HK-2 (cell line): ENCODE results near the gene APRT.
"Not testable (repeated sequence)": the region's sequence is repeated elsewhere in the genome, so short reads cannot be mapped to it uniquely, and the experiment has no call there.

ENCODE experiments used
- DNase-seq: peaks from one replicate; pipeline ENCODE4 v3.0.0-alpha.2; 2018; ENCODE audit not compliant: unreplicated experiment

The APRT gene

GRCh38 chr16:88772871-88773811 is 38.6 kb downstream of the APRT start:
- DNase-seq, result peak; percentile 68

DNA sequence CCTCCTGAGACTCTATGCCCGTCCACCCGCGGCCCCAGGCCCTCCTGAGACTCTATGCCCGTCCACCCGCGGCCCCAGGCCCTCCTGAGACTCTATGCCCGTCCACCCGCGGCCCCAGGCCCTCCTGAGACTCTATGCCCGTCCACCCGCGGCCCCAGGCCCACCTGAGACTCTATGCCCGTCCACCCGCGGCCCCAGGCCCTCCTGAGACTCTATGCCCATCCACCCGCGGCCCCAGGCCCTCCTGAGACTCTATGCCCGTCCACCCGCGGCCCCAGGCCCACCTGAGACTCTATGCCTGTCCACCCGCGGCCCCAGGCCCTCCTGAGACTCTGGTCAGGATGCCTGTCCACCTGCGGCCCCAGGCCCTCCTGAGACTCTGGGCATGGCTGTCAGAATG is 39.9 kb downstream of the APRT start:
- not testable (repeated sequence) for DNase-seq

- DNase-seq, result no peak
Measured at GRCh38 chr16:88771294-88771772, 40.4 kb downstream of the APRT start.

- DNase-seq, result peak; percentile 90
Measured at GRCh38 chr16:88770461-88771293, 41.1 kb downstream of the APRT start.

GRCh38 chr16:88769617-88770460 is 41.9 kb downstream of the APRT start:
- peak; percentile 67 for DNase-seq

- peak; percentile 54 for DNase-seq
Measured at GRCh38 chr16:88768071-88768783, 43.5 kb downstream of the APRT start.

- no peak for DNase-seq
Measured at GRCh38 chr16:88767546-88768070, 44.1 kb downstream of the APRT start.

- DNase-seq, result no peak
Measured at GRCh38 chr16:88766975-88767374, 44.8 kb downstream of the APRT start.

- peak; percentile 87 for DNase-seq
Measured at GRCh38 chr16:88764913-88765349, 46.8 kb downstream of the APRT start.

DNA sequence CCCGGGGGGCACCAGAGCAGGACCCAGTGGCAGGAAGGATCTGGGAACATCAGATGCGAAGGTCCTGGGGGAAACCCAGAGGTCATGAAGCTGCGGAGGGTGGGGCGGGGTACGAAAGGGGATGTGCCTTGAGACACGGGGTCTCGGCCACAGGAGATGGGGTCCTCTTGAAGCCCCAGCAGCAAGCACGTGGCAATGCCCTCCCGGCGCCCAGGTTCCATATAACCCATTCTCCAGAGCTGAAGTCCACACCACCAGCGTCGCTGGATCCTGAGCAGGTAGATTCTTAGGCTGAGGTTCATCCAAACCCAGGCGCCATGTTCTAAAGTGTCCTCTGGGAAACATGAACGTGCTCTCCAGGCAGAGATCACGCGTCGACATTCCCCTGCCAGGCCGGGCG is 47.6 kb downstream of the APRT start:
- DNase-seq, result no peak

DNA sequence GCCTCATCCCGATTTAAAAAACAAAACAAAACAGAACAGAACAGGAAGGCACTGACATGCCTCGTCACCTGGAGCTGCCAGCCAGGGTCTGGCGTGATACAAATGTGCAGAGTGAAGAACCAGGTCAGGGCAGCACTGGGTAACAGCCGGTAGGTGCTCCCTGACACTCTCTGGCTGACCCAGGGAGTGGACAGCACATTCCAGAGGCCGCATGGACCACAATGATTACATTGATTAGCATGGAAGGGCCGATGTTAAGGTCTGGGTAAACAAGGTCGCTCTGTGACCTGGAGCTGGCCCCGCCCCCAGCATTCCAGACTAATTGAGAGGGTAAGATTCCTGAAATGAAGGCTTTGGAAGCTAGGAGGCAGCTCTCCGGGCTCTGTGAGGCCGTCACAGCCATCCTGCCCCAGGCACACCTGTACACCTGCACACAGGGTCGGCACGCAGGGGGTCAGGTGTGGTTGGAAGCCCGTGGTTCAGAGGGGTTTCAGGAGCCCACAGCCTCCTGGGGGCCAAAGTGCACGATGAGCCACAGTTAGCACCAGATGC is 48.1 kb downstream of the APRT start:
- DNase-seq, result no peak

DNA sequence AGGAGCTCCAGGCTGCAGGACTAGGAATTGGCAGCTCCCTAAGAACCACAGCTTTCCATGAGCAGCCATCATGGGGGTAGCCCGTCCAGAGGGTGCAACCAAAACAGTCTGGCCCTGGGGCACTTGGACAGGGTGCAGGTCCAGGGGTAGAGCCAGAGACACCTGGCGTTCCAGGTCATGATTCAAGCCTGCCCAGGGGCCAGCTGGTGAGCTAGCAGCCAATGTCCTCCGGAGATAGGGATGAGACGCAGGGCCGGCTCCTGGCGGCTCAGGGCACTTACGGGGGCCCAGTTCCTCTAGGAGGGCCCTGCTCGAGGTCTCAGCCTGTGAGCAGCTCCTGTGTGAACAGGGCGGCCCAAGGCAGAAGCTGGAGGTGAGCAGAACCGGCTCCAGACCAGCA is 48.8 kb downstream of the APRT start:
- DNase-seq, result no peak

GRCh38 chr16:88762258-88762870 is 49.4 kb downstream of the APRT start:
- DNase-seq, result no peak

DNA sequence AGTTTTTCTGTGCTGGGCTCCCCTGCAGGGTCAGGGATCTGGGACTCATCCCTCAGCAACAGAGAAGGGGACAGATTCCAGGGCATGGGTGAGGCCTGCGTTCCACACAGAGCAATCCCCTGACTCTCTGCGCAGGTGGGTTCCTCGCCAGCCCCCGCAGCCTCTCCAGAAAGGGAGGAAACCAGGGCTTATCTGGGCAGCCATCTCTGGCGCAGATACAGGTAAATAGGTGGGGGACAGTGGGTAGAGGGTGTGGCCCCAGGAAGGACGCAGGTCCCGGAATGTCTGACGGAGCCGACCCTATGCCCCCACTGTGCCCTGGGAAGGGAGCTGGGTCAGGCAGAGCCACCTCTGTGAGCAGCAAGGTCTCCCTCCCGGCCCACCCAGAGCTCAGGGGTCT is 49.9 kb downstream of the APRT start:
- DNase-seq, result no peak

GRCh38 chr16:88761143-88761534 is 50.6 kb downstream of the APRT start:
- DNase-seq, result no peak

GRCh38 chr16:88760424-88761142 is 51.1 kb downstream of the APRT start:
- no peak for DNase-seq

DNA sequence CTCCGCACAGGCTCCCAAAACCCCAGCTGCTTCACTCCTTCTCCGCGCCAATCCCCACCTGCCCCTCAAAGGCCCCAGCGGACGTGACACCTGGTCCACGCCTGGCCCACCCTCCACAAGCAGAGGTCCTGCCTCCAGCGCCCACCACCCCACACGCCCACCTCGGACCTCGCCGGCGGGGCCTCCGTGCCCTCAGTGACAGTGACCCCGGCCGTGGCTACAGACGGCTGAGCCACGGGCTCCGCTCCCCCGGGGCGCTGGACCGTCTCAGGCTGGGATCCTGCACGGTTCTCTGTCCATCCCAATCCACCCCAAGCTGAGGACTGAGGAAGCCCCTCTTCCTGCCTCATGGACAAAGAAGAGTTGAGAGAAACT is 51.8 kb downstream of the APRT start:
- no peak for DNase-seq
